ENCODE results near the gene DUOX2.

GRCh38 chr15:45121020-45121419, 7.0 kb upstream of the DUOX2 start:
- no peak for TF ChIP-seq ZNF302 (tag by site-specific recombination; IDR thresholded peaks at IDR 0.05; ENCODE audit: low read depth)
- TF ChIP-seq CTCF (tag by site-specific recombination; IDR thresholded peaks at IDR 0.05), result no peak
- TF ChIP-seq TCF7L2 (IDR thresholded peaks at IDR 0.05; ENCODE audit: borderline replicate concordance, low read depth, low read length), result no peak
- no peak for TF ChIP-seq GLI2 (tag by site-specific recombination; IDR thresholded peaks at IDR 0.05; ENCODE audit: borderline replicate concordance, low read depth)
- TF ChIP-seq TSHZ1 (tag by site-specific recombination; IDR thresholded peaks at IDR 0.05; ENCODE audit: borderline replicate concordance), result no peak
- TF ChIP-seq, protein P1, sequence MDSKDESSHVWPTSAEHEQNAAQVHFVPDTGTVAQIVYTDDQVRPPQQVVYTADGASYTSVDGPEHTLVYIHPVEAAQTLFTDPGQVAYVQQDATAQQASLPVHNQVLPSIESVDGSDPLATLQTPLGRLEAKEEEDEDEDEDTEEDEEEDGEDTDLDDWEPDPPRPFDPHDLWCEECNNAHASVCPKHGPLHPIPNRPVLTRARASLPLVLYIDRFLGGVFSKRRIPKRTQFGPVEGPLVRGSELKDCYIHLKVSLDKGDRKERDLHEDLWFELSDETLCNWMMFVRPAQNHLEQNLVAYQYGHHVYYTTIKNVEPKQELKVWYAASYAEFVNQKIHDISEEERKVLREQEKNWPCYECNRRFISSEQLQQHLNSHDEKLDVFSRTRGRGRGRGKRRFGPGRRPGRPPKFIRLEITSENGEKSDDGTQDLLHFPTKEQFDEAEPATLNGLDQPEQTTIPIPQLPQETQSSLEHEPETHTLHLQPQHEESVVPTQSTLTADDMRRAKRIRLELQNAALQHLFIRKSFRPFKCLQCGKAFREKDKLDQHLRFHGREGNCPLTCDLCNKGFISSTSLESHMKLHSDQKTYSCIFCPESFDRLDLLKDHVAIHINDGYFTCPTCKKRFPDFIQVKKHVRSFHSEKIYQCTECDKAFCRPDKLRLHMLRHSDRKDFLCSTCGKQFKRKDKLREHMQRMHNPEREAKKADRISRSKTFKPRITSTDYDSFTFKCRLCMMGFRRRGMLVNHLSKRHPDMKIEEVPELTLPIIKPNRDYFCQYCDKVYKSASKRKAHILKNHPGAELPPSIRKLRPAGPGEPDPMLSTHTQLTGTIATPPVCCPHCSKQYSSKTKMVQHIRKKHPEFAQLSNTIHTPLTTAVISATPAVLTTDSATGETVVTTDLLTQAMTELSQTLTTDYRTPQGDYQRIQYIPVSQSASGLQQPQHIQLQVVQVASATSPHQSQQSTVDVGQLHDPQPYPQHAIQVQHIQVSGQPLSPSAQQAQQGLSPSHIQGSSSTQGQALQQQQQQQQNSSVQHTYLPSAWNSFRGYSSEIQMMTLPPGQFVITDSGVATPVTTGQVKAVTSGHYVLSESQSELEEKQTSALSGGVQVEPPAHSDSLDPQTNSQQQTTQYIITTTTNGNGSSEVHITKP (tag by site-specific recombination; IDR thresholded peaks at IDR 0.05), result no peak
- TF ChIP-seq, protein P2, sequence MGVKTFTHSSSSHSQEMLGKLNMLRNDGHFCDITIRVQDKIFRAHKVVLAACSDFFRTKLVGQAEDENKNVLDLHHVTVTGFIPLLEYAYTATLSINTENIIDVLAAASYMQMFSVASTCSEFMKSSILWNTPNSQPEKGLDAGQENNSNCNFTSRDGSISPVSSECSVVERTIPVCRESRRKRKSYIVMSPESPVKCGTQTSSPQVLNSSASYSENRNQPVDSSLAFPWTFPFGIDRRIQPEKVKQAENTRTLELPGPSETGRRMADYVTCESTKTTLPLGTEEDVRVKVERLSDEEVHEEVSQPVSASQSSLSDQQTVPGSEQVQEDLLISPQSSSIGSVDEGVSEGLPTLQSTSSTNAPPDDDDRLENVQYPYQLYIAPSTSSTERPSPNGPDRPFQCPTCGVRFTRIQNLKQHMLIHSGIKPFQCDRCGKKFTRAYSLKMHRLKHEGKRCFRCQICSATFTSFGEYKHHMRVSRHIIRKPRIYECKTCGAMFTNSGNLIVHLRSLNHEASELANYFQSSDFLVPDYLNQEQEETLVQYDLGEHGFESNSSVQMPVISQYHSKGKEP (tag by site-specific recombination; IDR thresholded peaks at IDR 0.05), result no peak

All from HEK293 (cell line).